GM23248 (cell line): Measurements from ENCODE around the gene SLC44A3. TPM values are rescaled to one million over a fixed set of nuclear protein-coding genes. Genes with fewer than 3 reads are reported as not detected.
"Not testable (repeated sequence)": the region's sequence is repeated elsewhere in the genome, so short reads cannot be mapped to it uniquely, and the experiment has no call there.

Experiments used
- DNase-seq: peaks from one replicate; pipeline ENCODE4 v3.0.0-alpha.2; 2015
- H2AFZ ChIP-seq: fragments of 200-600 bp; sonication (generic); 2 replicates; pipeline ENCODE4 v1.6.1; 2016; ENCODE audit warnings: antibody characterized with exemption
- H3F3A ChIP-seq: fragments of 200-600 bp; sonication (generic); 2 replicates; pipeline ENCODE4 v1.6.1; 2016; ENCODE audit warnings: mild to moderate bottlenecking, antibody characterized with exemption, mixed run types; ENCODE audit not compliant: insufficient read depth
- H3K27ac ChIP-seq: fragments of 200-600 bp; sonication (generic); 2 replicates; pipeline ENCODE4 v1.5.1; 2016; ENCODE audit warnings: mild to moderate bottlenecking
- H3K27me3 ChIP-seq: fragments of 200-600 bp; sonication (generic); replicated peaks from 2 replicates; pipeline ENCODE4 v1.6.1; 2016; ENCODE audit warnings: mild to moderate bottlenecking; ENCODE audit not compliant: insufficient read depth
- H3K36me3 ChIP-seq: fragments of 200-600 bp; sonication (generic); 2 replicates; pipeline ENCODE4 v1.6.1; 2016; ENCODE audit warnings: low read depth, mild to moderate bottlenecking
- H3K4me1 ChIP-seq: fragments of 200-600 bp; sonication (generic); 2 replicates; pipeline ENCODE4 v1.6.1; 2016; ENCODE audit warnings: mild to moderate bottlenecking; ENCODE audit not compliant: insufficient read depth
- H3K4me2 ChIP-seq: fragments of 200-600 bp; sonication (generic); one replicate; pipeline ENCODE4 v1.6.1; 2016; ENCODE audit warnings: mild to moderate bottlenecking; ENCODE audit not compliant: unreplicated experiment
- H3K4me3 ChIP-seq: fragments of 200-600 bp; sonication (generic); 2 replicates; pipeline ENCODE4 v1.5.1; 2016; ENCODE audit warnings: mild to moderate bottlenecking
- H3K79me2 ChIP-seq: fragments of 200-600 bp; sonication (generic); 2 replicates; pipeline ENCODE4 v1.6.1; 2016; ENCODE audit warnings: mild to moderate bottlenecking; ENCODE audit not compliant: insufficient read depth
- H3K9ac ChIP-seq: fragments of 200-600 bp; sonication (generic); 2 replicates; pipeline ENCODE4 v1.6.1; 2016; ENCODE audit warnings: mild to moderate bottlenecking
- H3K9me2 ChIP-seq: fragments of 200-600 bp; sonication (generic); 2 replicates; pipeline ENCODE4 v1.6.1; 2016; ENCODE audit warnings: mixed run types, mild to moderate bottlenecking, moderate library complexity; ENCODE audit not compliant: insufficient read depth
- H3K9me3 ChIP-seq: fragments of 200-600 bp; sonication (generic); one replicate; pipeline ENCODE4 v1.6.1; 2017; ENCODE audit warnings: low read depth
- H4K20me1 ChIP-seq: fragments of 200-600 bp; sonication (generic); 2 replicates; pipeline ENCODE4 v1.6.0; 2016; ENCODE audit not compliant: insufficient read depth
- EZH2 ChIP-seq: fragments of 200-600 bp; sonication (generic); IDR thresholded peaks from 2 replicates; pipeline ENCODE4 v1.6.1; 2018; ENCODE audit warnings: antibody characterized with exemption, mild to moderate bottlenecking; ENCODE audit not compliant: insufficient read depth, poor library complexity, severe bottlenecking
- EZH2phosphoT487 ChIP-seq: fragments of 200-600 bp; sonication (generic); IDR thresholded peaks from 2 replicates; pipeline ENCODE4 v1.6.1; 2018; ENCODE audit warnings: antibody characterized with exemption, moderate library complexity, mild to moderate bottlenecking, low read depth; ENCODE audit not compliant: insufficient read depth
- WGBS, 2 experiments: methylation state at CpG; one replicate each; pipeline ENCODE4 v1.1.6; 2015 to 2017; ENCODE audit warnings: low lambda C conversion rate in 2 of 2, low coverage in 1 of 2; ENCODE audit errors: missing lambda C conversion rate in 2 of 2; 5-methylcytosine and 5-hydroxymethylcytosine counted together
- in situ Hi-C: fragments of 300-500 bp; cut with MboI; formaldehyde crosslinking; loops from 2 replicates; pipeline ENCODE4 v1.15.0; 2020
- polyA plus RNA-seq: library from polyadenylated mRNA; unstranded; fragments of >200 nt; fragmentation: Nextera tagmentation; extraction: Ambion mirVana; gene quantifications from 2 replicates; pipeline ENCODE4 v1.2.1, GENCODE V29; 2016
- total RNA-seq: library from RNA; depleted of rRNA; stranded (reverse); fragments of >200 nt; shearing (Covaris generic); gene quantifications from 2 replicates; pipeline ENCODE4 v1.2.3, GENCODE V29; 2014

SLC44A3 gene
- total and polyA plus RNA-seq, 2 experiments from 2014 or later, result 1.6 to 2.0 TPM

- H3K9ac ChIP-seq, result no peak overlapping the region
- in situ Hi-C loops, result no loop called here
- no peak overlapping the region for H3K4me3 ChIP-seq
- 73 to 78% methylated on average over 2 of the region's 2 CpGs for WGBS, 2 experiments
- H3K9me3 ChIP-seq, result no peaks in the 10 kb centered on the region
- H4K20me1 ChIP-seq, result no peaks in the 10 kb centered on the region
- no peaks in the 10 kb centered on the region for H3K27me3 ChIP-seq
- H3F3A ChIP-seq, result no peaks in the 10 kb centered on the region
- H3K4me2 ChIP-seq, result no peak overlapping the region
- H2AFZ ChIP-seq, result no peak overlapping the region
- no peak overlapping the region for H3K27ac ChIP-seq
- DNase-seq, result no peak
- TF ChIP-seq EZH2 (no peak), EZH2phosphoT487 (no peak)
- no peaks in the 10 kb centered on the region for H3K36me3 ChIP-seq
- H3K4me1 ChIP-seq, result no peaks in the 10 kb centered on the region
- H3K79me2 ChIP-seq, result no peaks in the 10 kb centered on the region
- H3K9me2 ChIP-seq, result no peaks in the 10 kb centered on the region
These were observed 16.7 kb downstream of the SLC44A3 start for GRCh38 chr1:94836891-94837290.

- H3K4me2 ChIP-seq, H3K79me2 ChIP-seq, in situ Hi-C loops, H3K27ac ChIP-seq, H3K27me3 ChIP-seq, H3K36me3 ChIP-seq, DNase-seq, H2AFZ ChIP-seq, H3K9me2 ChIP-seq, H3K4me1 ChIP-seq, H4K20me1 ChIP-seq, H3F3A ChIP-seq, H3K9me3 ChIP-seq, H3K4me3 ChIP-seq, H3K9ac ChIP-seq: not testable (repeated sequence)
- WGBS, 2 experiments, result 80 to 83% methylated on average over 9 of the region's 9 CpGs
These were observed 20.2 kb downstream of the SLC44A3 start for GRCh38 chr1:94840381-94840780.

GRCh38 chr1:94840808-94841207, 20.7 kb downstream of the SLC44A3 start:
- H3K27me3 ChIP-seq, result no peaks in the 10 kb centered on the region
- 95 to 97% methylated on average over 5 of the region's 5 CpGs for WGBS, 2 experiments

GRCh38 chr1:94843430-94843829, 23.3 kb downstream of the SLC44A3 start:
- in situ Hi-C loops, result no loop called here

More at GRCh38 chr1:94840808-94841207, 20.7 kb downstream of the SLC44A3 start:
- H3K27ac ChIP-seq, result no peak overlapping the region
- TF ChIP-seq EZH2phosphoT487 (no peak), EZH2 (no peak)
- no peaks in the 10 kb centered on the region for H3K9me2 ChIP-seq
- H3K9ac ChIP-seq, result no peak overlapping the region
- H3K9me3 ChIP-seq, result no peaks in the 10 kb centered on the region
- no peaks in the 10 kb centered on the region for H3F3A ChIP-seq
- no peaks in the 10 kb centered on the region for H4K20me1 ChIP-seq
- no peak overlapping the region for H3K4me2 ChIP-seq
- no peaks in the 10 kb centered on the region for H3K4me1 ChIP-seq
- H2AFZ ChIP-seq, result no peak overlapping the region
- DNase-seq, result no peak
- H3K79me2 ChIP-seq, result no peaks in the 10 kb centered on the region
- in situ Hi-C loops, result no loop called here
- no peaks in the 10 kb centered on the region for H3K36me3 ChIP-seq
- no peak overlapping the region for H3K4me3 ChIP-seq

GRCh38 chr1:94843846-94844245, 23.7 kb downstream of the SLC44A3 start:
- Histone ChIP-seq H3K4me1 (no peaks in the 10 kb centered on the region), H2AFZ (no peak overlapping the region), H3K9me3 (no peaks in the 10 kb centered on the region), H3K36me3 (no peaks in the 10 kb centered on the region), H3K79me2 (no peaks in the 10 kb centered on the region), H4K20me1 (no peaks in the 10 kb centered on the region), H3F3A (no peaks in the 10 kb centered on the region), H3K9me2 (no peaks in the 10 kb centered on the region), H3K27me3 (no peaks in the 10 kb centered on the region), H3K4me2 (no peak overlapping the region), H3K27ac (no peak overlapping the region), H3K9ac (no peak overlapping the region), H3K4me3 (no peak overlapping the region)
- TF ChIP-seq EZH2phosphoT487 (no peak), EZH2 (no peak)
- DNase-seq, result no peak
- 74 to 97% methylated on average over 2 to 4 of the region's 4 CpGs for WGBS, 2 experiments
- in situ Hi-C loops, result no loop called here

More at GRCh38 chr1:94843430-94843829, 23.3 kb downstream of the SLC44A3 start:
- no peak overlapping the region for H3K27ac ChIP-seq
- H3K4me1 ChIP-seq, result no peaks in the 10 kb centered on the region
- H3K9ac ChIP-seq, result no peak overlapping the region
- H3K4me2 ChIP-seq, result no peak overlapping the region
- H4K20me1 ChIP-seq, result no peaks in the 10 kb centered on the region
- DNase-seq, result no peak
- no peaks in the 10 kb centered on the region for H3K9me2 ChIP-seq
- no peak for TF ChIP-seq EZH2phosphoT487
- TF ChIP-seq EZH2, result no peak
- H3K4me3 ChIP-seq, result no peak overlapping the region
- no peaks in the 10 kb centered on the region for H3K79me2 ChIP-seq
- no peaks in the 10 kb centered on the region for H3K36me3 ChIP-seq
- WGBS, 2 experiments, result 93 to 94% methylated on average over 6 of the region's 6 CpGs
- H3F3A ChIP-seq, result no peaks in the 10 kb centered on the region
- H2AFZ ChIP-seq, result no peak overlapping the region
- no peaks in the 10 kb centered on the region for H3K27me3 ChIP-seq
- H3K9me3 ChIP-seq, result no peaks in the 10 kb centered on the region
